HCT116 (cell line): Measurements from ENCODE around the gene RNF141.

Source experiments
- CTCF ChIP-seq, 3 experiments: fragments of 200-600 bp in 1 of 3; sonication (generic) in 1 of 3; IDR thresholded peaks in 2 of 3; conservative IDR thresholded peaks in 1 of 3; 2 replicates each; pipeline ENCODE4 v1.5.1; 2012 to 2017; ENCODE audit warnings: low read depth in 2 of 3, low read length in 2 of 3, antibody characterized with exemption in 1 of 3, borderline replicate concordance in 1 of 3, control low read depth in 1 of 3, mild to moderate bottlenecking in 1 of 3, mixed read lengths in 1 of 3, mixed run types in 1 of 3, moderate library complexity in 1 of 3; ENCODE audit not compliant: insufficient read depth in 1 of 3
- EZH2 ChIP-seq: fragments of 200-600 bp; sonication (generic); IDR thresholded peaks from 2 replicates; pipeline ENCODE4 v1.6.1; 2017; ENCODE audit warnings: antibody characterized with exemption, mixed run types
- EZH2phosphoT487 ChIP-seq: fragments of 200-600 bp; IDR thresholded peaks from 2 replicates; pipeline ENCODE4 v1.6.1; 2018; ENCODE audit warnings: antibody characterized with exemption, borderline replicate concordance
- MAX ChIP-seq: IDR thresholded peaks from 2 replicates; pipeline ENCODE4 v1.6.1; 2012
- POLR2A ChIP-seq: IDR thresholded peaks from 2 replicates; pipeline ENCODE4 v1.7.0; 2011; ENCODE audit warnings: borderline replicate concordance; ENCODE audit not compliant: insufficient read depth, insufficient read length; ENCODE audit errors: extremely low read depth
- SP1 ChIP-seq: IDR thresholded peaks from 2 replicates; pipeline ENCODE4 v1.6.1; 2012; ENCODE audit warnings: low read depth
- ZFX ChIP-seq: fragments of 450-650 bp; IDR thresholded peaks from 2 replicates; pipeline ENCODE4 v1.6.1; 2017

- TF ChIP-seq CTCF (IDR thresholded peaks at IDR 0.05 in 2 of 3, conservative IDR thresholded peaks at IDR 0.05 in 1 of 3; ENCODE audit: borderline replicate concordance in 1 of 3, insufficient read depth in 1 of 3, low read depth in 2 of 3, low read length in 2 of 3) (no peak), SP1 (no peak), EZH2 (no peak), ZFX (no peak), EZH2phosphoT487 (no peak), POLR2A (no peak), MAX (no peak)
Observed at GRCh38 chr11:10497371-10498021, 43.5 kb downstream of the RNF141 start.
